HepG2 (cell line): Measurements from ENCODE around the gene HOMEZ. TPM values are rescaled to one million over a fixed set of nuclear protein-coding genes. Genes with fewer than 3 reads are reported as not detected.

Experiments
- AKNA ChIP-seq: sonication (generic); formaldehyde crosslinking; IDR thresholded peaks from 2 replicates; pipeline ENCODE4 v1.4.0; 2020; ENCODE audit warnings: missing genetic modification reagents, borderline replicate concordance
- ARNTL ChIP-seq: sonication (generic); formaldehyde crosslinking; IDR thresholded peaks from 2 replicates; pipeline ENCODE4 v1.4.0; 2020; ENCODE audit warnings: mild to moderate bottlenecking, missing genetic modification reagents
- DBP ChIP-seq: sonication (generic); formaldehyde crosslinking; IDR thresholded peaks from 2 replicates; pipeline ENCODE4 v1.4.0; 2020; ENCODE audit warnings: missing genetic modification reagents; ENCODE audit errors: not compliant biosample characterization
- LRRFIP1 ChIP-seq: sonication (generic); formaldehyde crosslinking; conservative IDR thresholded peaks from 2 replicates; pipeline ENCODE4 v1.4.0; 2020; ENCODE audit warnings: missing genetic modification reagents
- PAXIP1 ChIP-seq: sonication (generic); formaldehyde crosslinking; conservative IDR thresholded peaks from 2 replicates; pipeline ENCODE4 v1.4.0; 2020; ENCODE audit warnings: mild to moderate bottlenecking, missing genetic modification reagents, moderate library complexity
- PTBP1 ChIP-seq: fragments of 200-400 bp; formaldehyde crosslinking; IDR thresholded peaks from 2 replicates; pipeline ENCODE4 v1.6.1; 2018; ENCODE audit warnings: low read length, low read depth; ENCODE audit not compliant: poor library complexity, severe bottlenecking
- SPEN ChIP-seq: sonication (generic); formaldehyde crosslinking; IDR thresholded peaks from 2 replicates; pipeline ENCODE4 v1.5.1; 2020; ENCODE audit warnings: low read depth, mild to moderate bottlenecking, missing genetic modification reagents
- YEATS4 ChIP-seq: sonication (generic); formaldehyde crosslinking; IDR thresholded peaks from 2 replicates; pipeline ENCODE4 v1.4.0; 2020; ENCODE audit warnings: missing genetic modification reagents, borderline replicate concordance
- ZNF574 ChIP-seq: sonication (generic); formaldehyde crosslinking; IDR thresholded peaks from 2 replicates; pipeline ENCODE4 v1.4.0; 2020; ENCODE audit warnings: missing genetic modification reagents
- polyA plus RNA-seq, 8 experiments: library from polyadenylated mRNA; depleted of rRNA in 3 of 8; stranded (reverse) in 7 of 8; unstranded in 1 of 8; fragments of >200 nt; fragmentation: Illumina TruSeq in 4 of 8; extraction: Trizol in 4 of 8; gene quantifications; 2 replicates each; pipeline versions ENCODE4 v1.2.1 to v1.2.3, GENCODE V29; 2011 to 2016; ENCODE audit warnings: low read depth in 4 of 8, missing spikeins in 1 of 8, mixed read lengths in 1 of 8; ENCODE audit not compliant: insufficient read depth in 1 of 8
- total RNA-seq, 5 experiments: library from RNA; depleted of rRNA; stranded (reverse); fragments of >200 nt; fragmentation: Illumina TruSeq; extraction: Trizol; gene quantifications; 2 replicates each; pipeline ENCODE4 v1.2.3, GENCODE V29; 2016; ENCODE audit warnings: low read depth in 1 of 5

HOMEZ gene
- total and polyA plus RNA-seq, 2 of the 13 experiments (the other 11 are each of a cell fraction or from before 2014, with no cell fraction given) = 14.5 to 31.8 TPM

- no peak for TF ChIP-seq LRRFIP1 (CRISPR knock-in tag)
- TF ChIP-seq AKNA (CRISPR knock-in tag) = peak; percentile 12; the same call in 1 of the 2 replicates
- TF ChIP-seq DBP (CRISPR knock-in tag) = peak; percentile 70
- TF ChIP-seq PAXIP1 = peak; percentile 46
- peak; percentile 76; the same call in 1 of the 2 replicates for TF ChIP-seq ZNF574 (CRISPR knock-in tag)
- TF ChIP-seq YEATS4 (CRISPR knock-in tag) = peak; percentile 74
- no peak for TF ChIP-seq PTBP1
- peak; percentile 45 for TF ChIP-seq ARNTL (CRISPR knock-in tag)
- TF ChIP-seq SPEN (CRISPR knock-in tag) = no peak
Observed at GRCh38 chr14:23321572-23322547, 35.9 kb upstream of the HOMEZ start (continued).
